CMK (cell line): ENCODE data around the gene ANP32D.
"Not testable (repeated sequence)": the region's sequence is repeated elsewhere in the genome, so short reads cannot be mapped to it uniquely, and the experiment has no call there.

Experiments used
- DNase-seq: peaks from one replicate; pipeline ENCODE4 v3.0.0-alpha.2; 2010; ENCODE audit warnings: low read depth

ANP32D gene

GRCh38 chr12:48506836-48507235 lies 34.5 kb downstream of the ANP32D start:
- DNase-seq, result not testable (repeated sequence)

GRCh38 chr12:48508987-48509386 lies 36.6 kb downstream of the ANP32D start:
- DNase-seq, result no peak

- DNase-seq, result no peak
Measured at GRCh38 chr12:48510111-48510510, 37.8 kb downstream of the ANP32D start.

- no peak for DNase-seq
Measured at GRCh38 chr12:48512855-48513254, 40.5 kb downstream of the ANP32D start.

GRCh38 chr12:48514728-48515127 lies 42.4 kb downstream of the ANP32D start:
- DNase-seq, result no peak

- not testable (repeated sequence) for DNase-seq
Measured at GRCh38 chr12:48520381-48520780, 48.0 kb downstream of the ANP32D start.
